ENCODE results near the gene SFT2D2.
A peak's percentile ranks its signal among the peaks of the same experiment; 100 is the strongest.
"Not testable (repeated sequence)": the region's sequence is repeated elsewhere in the genome, so short reads cannot be mapped to it uniquely, and the experiment has no call there.

Gene SFT2D2

GRCh38 chr1:168225476-168226190, at the start of gene SFT2D2:
Gene SFT2D2 (plus strand): TSS chr1:168226004. CDS start chr1:168226080, 76 bp downstream.
- DNase-seq (ENCODE audit: low spot score): peak; percentile 72

DNA sequence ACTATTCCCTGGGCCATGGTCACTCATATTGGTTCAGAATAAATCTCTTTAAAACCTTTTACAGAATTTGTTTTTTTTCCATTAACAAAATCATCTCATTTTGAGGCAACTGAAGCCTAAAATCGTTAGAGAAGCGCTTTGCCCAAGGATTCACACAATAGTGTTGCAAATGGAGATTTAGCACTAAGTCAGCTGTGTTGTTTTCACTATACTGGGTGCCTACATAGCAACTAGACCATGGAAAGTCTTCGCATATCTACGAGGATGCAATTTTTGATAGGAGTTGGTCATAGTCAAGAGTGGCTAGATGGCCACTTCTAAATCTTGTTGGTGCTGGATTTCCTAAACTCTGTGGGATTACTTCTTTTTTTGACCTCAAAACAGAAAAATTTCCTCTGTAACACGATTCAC, 47.6 kb upstream of the SFT2D2 start:
- no peak for DNase-seq (ENCODE audit: low spot score)

DNA sequence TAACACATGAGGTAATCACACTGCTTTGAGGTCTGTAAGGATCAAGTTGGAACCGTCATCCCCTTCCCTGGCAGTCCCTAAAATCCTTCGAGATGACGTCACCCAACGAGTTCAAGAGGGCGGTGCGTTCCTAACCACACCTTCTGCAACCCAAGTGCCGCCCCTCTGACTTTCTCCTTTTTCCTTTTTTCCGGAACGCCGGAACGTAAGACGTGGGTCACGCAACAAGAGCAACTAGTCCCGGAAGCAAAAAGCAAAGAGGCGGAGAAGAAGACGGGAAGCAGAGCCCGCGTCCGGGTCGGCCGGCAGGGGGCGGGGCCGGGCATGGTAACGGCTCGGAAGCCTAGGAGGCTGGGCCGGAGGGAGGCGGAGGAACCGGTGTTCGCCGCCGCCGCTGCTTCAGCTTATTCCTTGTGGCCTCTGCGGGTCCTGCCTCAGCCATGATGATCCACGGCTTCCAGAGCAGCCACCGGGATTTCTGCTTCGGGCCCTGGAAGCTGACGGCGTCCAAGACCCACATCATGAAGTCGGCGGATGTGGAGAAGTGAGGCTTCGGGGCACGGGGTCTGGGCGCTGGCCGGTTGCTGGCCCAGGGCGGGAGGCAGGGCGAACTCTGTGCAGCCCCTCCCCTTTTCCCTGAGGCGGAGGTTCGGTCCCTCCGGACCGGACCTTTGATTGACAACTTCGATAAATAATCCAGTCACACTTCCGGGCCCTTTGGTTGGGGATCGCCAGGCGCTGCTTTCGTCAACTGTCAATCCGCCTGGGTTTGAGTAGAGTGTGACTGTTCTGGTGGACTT, 47.0 kb upstream of the SFT2D2 start, which contains the start of gene TIPRL:
Gene TIPRL, plus strand, starts transcription at position 325 of the 800 bp plus-strand sequence. Its CDS starts 116 bp downstream, at position 441.
- peak; percentile 95 for DNase-seq (ENCODE audit: low spot score)

GRCh38 chr1:168179438-168180147, 46.2 kb upstream of the SFT2D2 start:
- DNase-seq (ENCODE audit: low spot score): no peak

DNA sequence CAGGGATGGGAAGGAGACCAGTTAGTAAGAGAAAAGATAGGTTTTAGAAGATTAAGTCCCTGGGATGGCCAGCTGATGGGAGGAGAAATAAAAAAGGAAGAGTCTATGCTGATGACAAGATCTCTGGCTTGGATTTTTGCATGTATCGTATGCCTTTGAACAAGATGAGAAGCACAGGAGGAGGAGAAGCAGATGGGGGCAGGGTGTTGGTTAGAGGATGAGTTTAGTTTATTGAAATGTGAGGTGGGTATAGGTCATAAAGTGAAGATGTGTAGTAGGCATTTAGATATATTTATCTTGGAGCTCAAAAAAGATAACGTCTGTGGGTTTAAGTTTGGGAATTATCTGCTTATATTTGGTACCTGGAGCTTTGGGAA, 45.7 kb upstream of the SFT2D2 start:
- DNase-seq (ENCODE audit: low spot score): no peak

DNA sequence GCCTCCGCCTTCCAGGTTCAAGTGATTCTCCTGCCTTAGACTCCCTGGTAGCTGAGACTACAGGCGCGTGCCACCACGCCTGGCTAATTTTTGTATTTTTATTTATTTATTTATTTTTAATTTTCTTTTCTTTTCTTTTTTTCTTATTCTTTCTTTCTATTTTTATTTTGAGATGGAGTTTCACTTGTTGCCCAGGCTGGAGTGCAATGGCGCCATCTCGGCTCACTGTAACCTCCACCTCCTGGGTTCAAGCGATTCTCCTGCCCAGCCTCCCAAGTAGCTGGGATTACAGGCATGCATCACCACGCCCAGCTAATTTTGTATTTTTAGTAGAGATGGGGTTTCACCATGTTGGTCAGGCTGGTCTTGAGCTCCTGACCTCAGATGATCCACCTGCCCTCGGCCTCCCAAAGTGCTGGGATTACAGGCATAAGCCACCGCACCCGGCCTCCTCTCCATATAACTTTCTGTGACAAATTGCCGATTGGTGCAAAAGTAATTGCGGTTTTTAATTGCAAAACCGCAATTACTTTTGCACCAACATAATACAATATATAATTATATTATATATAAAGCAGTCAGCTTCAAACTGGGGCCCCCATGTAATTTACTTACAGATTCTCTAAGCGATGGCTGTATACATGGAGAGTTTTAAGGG, 44.6 kb upstream of the SFT2D2 start:
- not testable (repeated sequence) for DNase-seq (ENCODE audit: low spot score)

GRCh38 chr1:168187177-168187576, 38.6 kb upstream of the SFT2D2 start:
- DNase-seq (ENCODE audit: low spot score): no peak

GRCh38 chr1:168190403-168190802, 35.4 kb upstream of the SFT2D2 start:
- no peak for DNase-seq (ENCODE audit: low spot score)

DNA sequence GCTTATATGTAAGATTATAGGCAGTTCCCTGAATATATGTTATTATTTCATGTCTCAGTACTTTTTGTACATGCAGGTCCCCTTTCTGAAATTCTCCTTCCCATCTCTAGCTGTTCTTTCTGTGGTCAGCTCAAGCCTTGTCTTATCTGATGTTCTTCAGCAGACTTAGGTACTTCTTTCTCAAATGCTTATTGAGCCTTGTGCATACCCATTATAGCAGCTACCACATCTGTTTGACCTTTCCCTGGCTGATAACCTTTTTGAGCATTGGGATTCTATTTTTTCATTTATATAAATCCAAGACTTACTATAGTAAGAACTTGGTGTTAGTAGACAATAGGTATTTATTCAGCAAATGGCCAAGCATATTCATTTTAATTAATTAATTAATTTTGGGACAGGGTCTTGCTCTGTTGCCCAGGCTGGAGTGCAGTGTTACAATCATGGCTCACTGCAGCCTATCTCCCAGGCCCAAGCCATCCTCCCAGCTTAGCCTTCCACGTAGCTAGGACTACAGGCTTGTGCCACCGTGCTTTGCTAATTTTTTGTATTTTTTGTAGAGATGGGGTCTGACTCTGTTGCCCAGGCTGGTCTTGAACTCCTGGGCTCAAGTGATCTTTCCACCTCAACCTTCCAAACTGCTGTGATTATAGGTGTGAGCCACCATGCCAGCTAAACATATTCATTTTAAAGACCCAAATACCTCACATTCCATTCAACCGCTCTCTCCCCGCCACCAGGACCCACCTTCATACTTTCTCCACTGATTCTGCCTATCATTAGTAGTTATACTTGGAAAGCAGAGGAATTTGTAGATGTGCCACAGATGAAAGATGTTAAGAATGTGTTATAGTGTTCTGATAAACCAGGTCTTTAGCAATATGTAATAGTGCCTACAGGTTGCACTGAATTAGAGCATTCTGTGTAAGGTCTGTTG, 30.3 kb upstream of the SFT2D2 start:
- no peak for DNase-seq (ENCODE audit: low spot score)

DNA sequence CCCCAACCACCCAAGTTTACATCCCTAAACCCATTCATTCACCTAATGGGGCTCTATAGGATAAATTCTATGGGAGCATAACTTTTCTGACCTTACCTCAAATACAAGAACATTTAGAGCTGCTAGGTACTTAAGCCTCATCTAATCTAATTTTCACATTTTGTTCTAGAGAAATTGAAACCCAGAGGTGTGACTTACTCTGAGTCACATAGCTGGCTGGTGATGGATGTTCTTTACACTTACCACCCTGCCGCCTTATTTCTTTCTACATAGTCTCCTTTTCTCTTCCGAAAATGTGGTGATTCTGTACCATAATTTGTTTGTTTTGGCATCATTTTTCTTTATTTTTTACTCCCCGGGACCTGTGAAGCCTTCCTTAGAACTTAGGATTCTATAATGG, 26.7 kb upstream of the SFT2D2 start:
- no peak for DNase-seq (ENCODE audit: low spot score)

- no peak for DNase-seq (ENCODE audit: low spot score)
Measured at GRCh38 chr1:168202941-168203654, 22.7 kb upstream of the SFT2D2 start.

- no peak for DNase-seq (ENCODE audit: low spot score)
Measured at GRCh38 chr1:168206111-168206510, 19.7 kb upstream of the SFT2D2 start.

GRCh38 chr1:168207673-168208072, 18.1 kb upstream of the SFT2D2 start:
- not testable (repeated sequence) for DNase-seq (ENCODE audit: low spot score)

DNA sequence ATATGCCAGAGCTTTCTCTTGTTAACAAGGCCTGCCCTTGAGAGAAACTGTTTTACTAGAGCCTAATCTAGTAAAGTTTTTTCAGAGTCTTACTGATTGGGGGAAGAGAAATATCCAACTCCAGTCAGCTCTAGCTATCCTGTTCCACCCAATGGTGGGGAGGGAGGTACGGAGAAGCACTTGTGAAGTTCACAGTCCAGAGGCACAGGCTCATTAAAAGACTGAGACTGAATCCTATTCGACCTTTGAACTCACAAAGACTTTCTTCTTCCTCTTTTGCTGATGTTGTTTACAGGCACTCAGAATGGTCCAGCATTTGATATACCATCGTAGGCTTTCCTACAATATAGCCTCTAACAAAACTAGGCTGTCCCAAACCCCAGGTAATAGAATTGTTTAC, 15.5 kb upstream of the SFT2D2 start:
- DNase-seq (ENCODE audit: low spot score): no peak

- no peak for DNase-seq (ENCODE audit: low spot score)
Measured at GRCh38 chr1:168213349-168213748, 12.5 kb upstream of the SFT2D2 start.

GRCh38 chr1:168216171-168216570, 9.6 kb upstream of the SFT2D2 start:
- DNase-seq (ENCODE audit: low spot score): no peak

- DNase-seq (ENCODE audit: low spot score): no peak
Measured at GRCh38 chr1:168217664-168218063, 8.1 kb upstream of the SFT2D2 start.

DNA sequence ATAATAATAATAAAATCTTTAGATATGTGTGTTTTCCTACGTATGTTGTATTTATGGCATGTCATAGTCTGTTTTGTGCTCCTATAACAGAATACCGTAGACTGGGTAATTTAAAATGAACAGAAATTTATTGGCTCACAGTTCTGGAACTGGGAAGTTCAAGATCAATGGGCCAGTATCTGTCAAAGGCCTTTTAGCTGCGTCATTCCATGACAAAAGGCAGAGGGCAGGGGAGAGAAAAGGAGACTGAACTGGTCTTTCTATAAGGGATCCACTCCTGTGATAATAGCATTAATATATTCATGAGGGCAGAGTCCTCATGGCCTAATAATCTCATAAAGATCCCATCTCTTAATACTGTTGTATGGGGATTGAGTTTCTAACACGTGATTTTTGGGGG, 7.1 kb upstream of the SFT2D2 start:
- DNase-seq (ENCODE audit: low spot score): no peak

- no peak for DNase-seq (ENCODE audit: low spot score)
Measured at GRCh38 chr1:168220470-168220871, 5.3 kb upstream of the SFT2D2 start.

DNA sequence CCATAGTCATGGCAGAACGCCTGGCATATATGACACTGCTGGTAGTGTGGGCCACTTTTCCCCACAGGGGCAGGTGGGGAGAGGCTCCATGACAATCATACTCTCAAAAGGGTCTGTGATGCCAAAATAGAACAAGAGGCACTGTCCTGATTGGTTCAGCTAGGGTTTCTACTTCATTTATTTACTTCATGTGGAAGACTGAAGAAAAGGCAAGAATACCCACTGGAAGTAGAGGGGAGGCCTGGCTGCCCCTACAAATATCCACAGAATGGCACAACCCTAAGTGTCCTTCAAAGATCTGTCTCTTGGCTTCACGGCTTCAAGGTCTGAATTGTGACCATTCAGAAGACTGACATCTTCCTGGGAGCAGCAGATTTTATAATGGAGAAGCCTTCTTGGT, 4.5 kb upstream of the SFT2D2 start:
- no peak for DNase-seq (ENCODE audit: low spot score)

All from CD4-positive, alpha-beta T cell treated with Interleukin-2 at 100 ng/mL for 4 hours (primary cell).